Gastroesophageal sphincter (tissue), 3 donors: ENCODE results near the gene KCNH4.

Experiments used
- POLR2AphosphoS5 ChIP-seq: sonication (generic); formaldehyde crosslinking; IDR thresholded peaks from one replicate; pipeline ENCODE4 v1.6.1; 2017; ENCODE audit warnings: antibody characterized with exemption
- TF ChIP-seq, protein P1 (sequence below), 4 experiments: fragments of 200-600 bp in 2 of 4; fragments of 450-650 bp in 2 of 4; sonication (generic) in 1 of 4; IDR thresholded peaks; one replicate each; pipeline ENCODE4 v1.5.1; 2017 to 2019; ENCODE audit warnings: antibody characterized with exemption in 4 of 4, mild to moderate bottlenecking in 2 of 4, moderate library complexity in 2 of 4

- TF ChIP-seq POLR2AphosphoS5 = no peak
- TF ChIP-seq, protein P1, sequence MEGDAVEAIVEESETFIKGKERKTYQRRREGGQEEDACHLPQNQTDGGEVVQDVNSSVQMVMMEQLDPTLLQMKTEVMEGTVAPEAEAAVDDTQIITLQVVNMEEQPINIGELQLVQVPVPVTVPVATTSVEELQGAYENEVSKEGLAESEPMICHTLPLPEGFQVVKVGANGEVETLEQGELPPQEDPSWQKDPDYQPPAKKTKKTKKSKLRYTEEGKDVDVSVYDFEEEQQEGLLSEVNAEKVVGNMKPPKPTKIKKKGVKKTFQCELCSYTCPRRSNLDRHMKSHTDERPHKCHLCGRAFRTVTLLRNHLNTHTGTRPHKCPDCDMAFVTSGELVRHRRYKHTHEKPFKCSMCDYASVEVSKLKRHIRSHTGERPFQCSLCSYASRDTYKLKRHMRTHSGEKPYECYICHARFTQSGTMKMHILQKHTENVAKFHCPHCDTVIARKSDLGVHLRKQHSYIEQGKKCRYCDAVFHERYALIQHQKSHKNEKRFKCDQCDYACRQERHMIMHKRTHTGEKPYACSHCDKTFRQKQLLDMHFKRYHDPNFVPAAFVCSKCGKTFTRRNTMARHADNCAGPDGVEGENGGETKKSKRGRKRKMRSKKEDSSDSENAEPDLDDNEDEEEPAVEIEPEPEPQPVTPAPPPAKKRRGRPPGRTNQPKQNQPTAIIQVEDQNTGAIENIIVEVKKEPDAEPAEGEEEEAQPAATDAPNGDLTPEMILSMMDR (IDR thresholded peaks at IDR 0.05) = no peak
These were observed 3.3 kb downstream of the KCNH4 start for GRCh38 chr17:42177684-42178083.
